Neutrophil (primary cell): ENCODE results near the gene DPH6.

ENCODE experiments used
- H3K27ac ChIP-seq: fragments of 200-600 bp; sonication (generic); 2 replicates; pipeline ENCODE4 v1.5.1; 2016; ENCODE audit warnings: mild to moderate bottlenecking, moderate library complexity
- H3K27me3 ChIP-seq: fragments of 200-600 bp; sonication (generic); 2 replicates; pipeline ENCODE4 v1.6.0; 2016; ENCODE audit warnings: mild to moderate bottlenecking
- H3K36me3 ChIP-seq: fragments of 200-600 bp; sonication (generic); 2 replicates; pipeline ENCODE4 v1.5.1; 2017
- H3K4me1 ChIP-seq, 2 experiments: fragments of 200-600 bp in 1 of 2; sonication (generic) in 1 of 2; 1 replicate in 1 of 2; 2 replicates in 1 of 2; pipeline versions ENCODE4 v1.5.1 to v1.6.1; 2013 to 2016; ENCODE audit warnings: low read depth in 1 of 2, low read length in 1 of 2, mild to moderate bottlenecking in 1 of 2, moderate library complexity in 1 of 2; ENCODE audit not compliant: control insufficient read depth in 1 of 2, insufficient read depth in 1 of 2
- H3K4me3 ChIP-seq, 2 experiments: fragments of 200-600 bp in 1 of 2; sonication (generic) in 1 of 2; 1 replicate in 1 of 2; 2 replicates in 1 of 2; pipeline ENCODE4 v1.5.1; 2013 to 2016; ENCODE audit warnings: low read depth in 1 of 2, low read length in 1 of 2, mild to moderate bottlenecking in 1 of 2, moderate library complexity in 1 of 2
- H3K9me3 ChIP-seq: fragments of 200-600 bp; sonication (generic); 2 replicates; pipeline ENCODE4 v1.5.1; 2016
- CTCF ChIP-seq: fragments of 200-600 bp; sonication (generic); IDR thresholded peaks from 2 replicates; pipeline ENCODE4 v1.5.1; 2016; ENCODE audit warnings: antibody characterized with exemption

Gene DPH6

GRCh38 chr15:35374661-35375060 lies 171.3 kb downstream of the DPH6 start:
- Histone ChIP-seq H3K36me3 (no peaks in the 10 kb centered on the region), H3K4me1 (no peaks in the 10 kb centered on the region), H3K27ac (no peak overlapping the region), H3K27me3 (no peaks in the 10 kb centered on the region), H3K4me3 (no peak overlapping the region), H3K9me3 (no peaks in the 10 kb centered on the region)
- no peak for TF ChIP-seq CTCF

GRCh38 chr15:35362195-35362829 lies 183.7 kb downstream of the DPH6 start:
- no peak overlapping the region for H3K4me3 ChIP-seq
- no peak overlapping the region for H3K27ac ChIP-seq
- no peaks in the 10 kb centered on the region for H3K9me3 ChIP-seq
- no peaks in the 10 kb centered on the region for H3K36me3 ChIP-seq
- TF ChIP-seq CTCF: no peak
- H3K4me1 ChIP-seq: no peaks in the 10 kb centered on the region
- H3K27me3 ChIP-seq: no peaks in the 10 kb centered on the region

GRCh38 chr15:35358824-35359223 lies 187.1 kb downstream of the DPH6 start:
- Histone ChIP-seq H3K27ac (no peak overlapping the region), H3K27me3 (no peaks in the 10 kb centered on the region), H3K4me1 (no peaks in the 10 kb centered on the region), H3K36me3 (no peaks in the 10 kb centered on the region), H3K4me3 (no peak overlapping the region), H3K9me3 (no peaks in the 10 kb centered on the region)
- TF ChIP-seq CTCF: no peak

- TF ChIP-seq CTCF: no peak
- no peaks in the 10 kb centered on the region for H3K36me3 ChIP-seq
- H3K9me3 ChIP-seq: no peaks in the 10 kb centered on the region
- no peaks in the 10 kb centered on the region for H3K4me1 ChIP-seq
- H3K4me3 ChIP-seq: no peak overlapping the region
- H3K27ac ChIP-seq: no peak overlapping the region
- H3K27me3 ChIP-seq: no peaks in the 10 kb centered on the region
Measured at GRCh38 chr15:35351059-35351458, 194.9 kb downstream of the DPH6 start.

- Histone ChIP-seq H3K9me3 (no peaks in the 10 kb centered on the region), H3K4me1 (no peaks in the 10 kb centered on the region), H3K36me3 (no peaks in the 10 kb centered on the region), H3K27ac (no peak overlapping the region), H3K4me3 (no peak overlapping the region), H3K27me3 (no peaks in the 10 kb centered on the region)
- no peak for TF ChIP-seq CTCF
Measured at GRCh38 chr15:35349916-35350315, 196.0 kb downstream of the DPH6 start.

GRCh38 chr15:35330916-35331315 lies 215.0 kb downstream of the DPH6 start:
- H3K9me3 ChIP-seq: no peaks in the 10 kb centered on the region
- H3K27me3 ChIP-seq: no peaks in the 10 kb centered on the region
- H3K36me3 ChIP-seq: no peaks in the 10 kb centered on the region
- H3K4me1 ChIP-seq: no peaks in the 10 kb centered on the region
- H3K4me3 ChIP-seq: no peak overlapping the region
- TF ChIP-seq CTCF: no peak
- no peak overlapping the region for H3K27ac ChIP-seq
